GM21447 (cell line): ENCODE data around the gene PRPF8.
A peak's percentile ranks its signal among the peaks of the same experiment; 100 is the strongest.

Source experiments
- ATAC-seq: cut with Tn5 transposase; IDR thresholded peaks from one replicate; pipeline ENCODE4 v1.9.1; 2021; ENCODE audit not compliant: unreplicated experiment

PRPF8 gene

DNA sequence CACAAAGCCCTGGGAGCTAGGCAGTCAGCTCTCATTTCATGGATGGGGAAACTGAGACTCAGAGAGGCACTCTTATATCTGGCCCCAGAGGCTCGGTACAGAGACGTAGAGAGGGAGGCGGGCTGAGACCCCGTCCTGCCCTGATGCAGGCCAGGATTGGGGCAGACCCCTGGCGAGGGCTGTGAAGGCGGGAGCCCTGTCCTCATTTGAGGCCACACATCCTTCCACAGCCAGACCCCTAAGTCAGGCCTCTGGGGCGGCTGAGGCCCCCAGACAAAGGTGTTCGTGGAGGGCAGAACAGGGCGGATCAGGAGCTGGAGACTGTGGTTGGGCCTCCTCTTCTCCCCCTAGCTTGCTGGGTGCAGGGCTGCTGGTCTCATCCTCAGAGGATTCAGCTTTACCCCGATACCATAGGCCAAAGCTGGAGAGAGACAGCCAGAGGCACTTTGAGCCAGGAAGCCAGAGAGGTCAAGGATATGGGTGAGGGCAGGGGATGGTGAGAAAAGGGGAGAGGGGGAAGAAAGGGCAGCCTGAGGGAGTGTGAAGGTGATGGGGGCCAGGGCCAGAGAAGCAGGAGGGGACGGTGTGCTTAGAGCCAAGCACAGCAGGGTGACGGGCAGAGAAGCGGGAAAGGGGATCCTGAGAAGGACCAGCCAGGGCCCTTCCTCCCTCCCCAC lies 38.3 kb downstream of the PRPF8 start:
- no peak for ATAC-seq

DNA sequence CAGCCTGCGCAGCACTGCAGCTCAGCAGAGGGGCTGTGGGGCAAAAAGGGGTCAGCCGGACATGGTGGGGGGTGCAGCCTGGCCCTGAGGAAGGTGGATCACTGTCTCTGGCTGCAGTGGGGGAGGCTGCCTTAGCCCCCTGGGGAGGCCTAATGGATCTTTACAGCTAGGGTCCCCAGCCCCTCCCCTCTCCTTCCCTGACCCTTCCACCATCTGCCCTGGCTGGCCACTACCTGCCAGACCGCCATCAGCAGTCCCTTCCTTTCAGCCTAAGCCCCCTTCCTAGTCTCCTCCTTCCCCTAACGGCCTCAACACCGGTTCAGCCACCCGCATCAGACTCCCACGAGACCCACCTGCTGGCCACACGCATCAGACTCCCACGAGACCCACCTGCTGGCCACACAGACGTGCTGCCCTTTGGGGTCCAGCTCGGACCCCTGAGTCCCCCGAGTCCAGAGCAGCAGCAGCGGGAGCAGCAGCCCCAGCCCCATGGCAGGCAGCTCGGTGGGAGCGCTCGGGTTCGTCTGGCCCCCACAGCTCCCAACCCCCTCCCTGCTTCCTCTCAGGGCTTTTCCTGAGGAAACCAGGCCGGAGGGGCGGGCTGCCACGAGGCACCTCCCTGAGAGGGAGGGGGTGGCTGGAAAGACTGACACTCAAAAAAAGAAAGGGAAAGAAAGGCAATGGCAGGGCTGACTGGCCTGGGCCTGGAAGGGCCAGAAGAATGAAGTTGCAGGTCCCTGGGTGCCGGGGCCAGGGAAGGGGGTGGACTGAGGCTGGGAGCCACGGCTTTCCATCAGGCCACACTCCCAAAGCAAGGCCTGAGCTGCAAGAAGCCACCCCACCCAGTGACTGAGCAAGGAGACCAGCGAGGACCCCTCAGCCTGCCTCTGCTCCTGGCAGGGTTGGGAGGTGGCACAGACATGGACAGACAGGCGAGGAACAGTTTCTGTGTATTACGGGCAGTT lies 39.2 kb downstream of the PRPF8 start, which contains the start of gene SCARF1:
TSS of gene SCARF1 (minus strand) at position 526 of the 965 bp plus-strand sequence. CDS start at position 491, 35 bp downstream.
- ATAC-seq = no peak

DNA sequence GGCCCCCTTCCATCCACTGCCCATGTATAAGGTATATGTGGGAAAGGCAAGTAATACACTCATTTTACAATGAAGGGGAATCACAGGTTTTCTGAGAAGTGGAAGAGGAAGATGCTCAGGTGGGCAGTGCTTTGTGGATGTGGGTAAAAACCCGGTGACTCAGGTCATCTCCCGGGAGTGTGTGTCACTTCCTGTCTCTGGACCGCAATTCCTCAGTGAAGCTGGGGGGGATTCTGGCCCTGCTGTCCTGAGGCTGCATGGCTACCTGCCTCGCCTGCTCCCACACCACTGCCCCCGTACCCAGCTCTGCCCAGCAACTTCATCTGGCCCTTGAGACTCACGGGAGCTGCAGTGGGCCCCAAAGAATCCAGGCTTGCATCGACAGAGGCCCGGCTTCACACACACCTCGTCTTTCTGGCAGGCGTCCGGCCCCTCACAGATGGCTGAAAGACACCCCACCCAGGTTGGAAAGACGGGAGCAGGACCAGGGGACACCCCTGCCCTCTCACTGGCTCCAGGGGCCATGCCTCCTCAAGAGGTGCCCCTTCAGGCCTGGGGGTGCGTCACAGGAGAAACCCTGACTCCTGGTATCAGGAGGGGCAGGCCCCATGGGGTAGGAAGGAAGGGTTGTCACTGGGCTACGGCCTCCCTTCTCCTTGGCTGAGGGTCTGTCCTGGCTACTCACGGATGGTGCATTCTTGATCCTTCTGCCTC lies 40.0 kb downstream of the PRPF8 start:
- no peak for ATAC-seq

DNA sequence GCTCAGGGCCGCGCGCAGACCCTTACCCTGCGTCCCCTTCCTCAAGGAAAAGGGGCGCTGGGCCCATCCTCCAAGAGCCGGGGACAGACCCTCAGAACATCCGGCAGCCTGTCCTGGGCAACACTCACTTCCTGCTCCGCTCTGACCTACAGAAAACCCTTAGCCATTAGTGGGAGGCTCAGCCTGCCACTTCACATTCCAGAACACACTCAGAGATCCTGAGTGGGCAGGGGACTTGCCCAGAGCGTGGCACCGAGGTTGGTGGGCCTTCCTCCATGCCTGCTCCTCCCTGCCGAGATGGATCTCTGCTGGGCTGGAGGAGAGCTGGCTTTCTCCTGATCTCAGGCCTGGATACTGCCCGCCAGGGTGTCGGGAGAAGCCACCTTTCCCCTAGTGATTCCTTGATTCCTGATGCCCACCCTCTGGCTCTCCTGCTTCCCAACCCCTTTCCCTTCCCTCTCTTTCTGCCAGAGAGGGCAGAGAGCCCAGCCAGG lies 40.6 kb downstream of the PRPF8 start:
- ATAC-seq = no peak

GRCh38 chr17:1643293-1643998 lies 41.2 kb downstream of the PRPF8 start:
- ATAC-seq = no peak

GRCh38 chr17:1641065-1641403 lies 43.6 kb downstream of the PRPF8 start:
- ATAC-seq = no peak

GRCh38 chr17:1640329-1641064 lies 44.2 kb downstream of the PRPF8 start:
- ATAC-seq = no peak

DNA sequence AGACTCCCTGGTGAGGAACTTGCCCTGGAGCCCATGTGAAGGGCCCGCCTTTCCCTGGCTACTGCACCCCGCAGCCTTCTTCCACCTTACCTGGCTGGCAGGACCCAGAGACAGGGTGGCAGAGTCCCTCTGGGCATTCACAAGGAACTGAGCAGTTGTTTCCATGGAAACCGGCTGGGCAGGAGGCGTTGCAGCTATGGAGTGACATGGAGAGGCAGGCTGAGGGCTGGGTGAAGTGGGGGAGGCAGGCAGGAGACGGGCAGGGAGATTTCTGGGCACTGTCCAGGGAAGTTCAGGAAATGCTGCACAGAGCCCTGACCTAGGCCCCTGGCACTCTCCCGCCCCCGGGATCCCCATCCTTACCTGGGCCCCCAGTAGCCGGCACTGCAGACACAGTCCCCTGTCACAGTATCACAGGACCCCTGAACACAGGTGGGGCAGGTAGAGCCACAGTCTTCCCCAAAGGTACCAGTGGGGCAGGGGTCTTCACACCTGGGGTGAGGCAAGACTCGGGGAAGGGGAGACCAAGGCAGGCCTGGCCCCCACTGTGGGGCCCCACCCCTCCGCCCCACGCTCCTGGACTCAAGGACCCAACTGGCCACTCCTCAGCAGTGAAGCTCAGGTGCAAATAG lies 45.0 kb downstream of the PRPF8 start:
- ATAC-seq = no peak

DNA sequence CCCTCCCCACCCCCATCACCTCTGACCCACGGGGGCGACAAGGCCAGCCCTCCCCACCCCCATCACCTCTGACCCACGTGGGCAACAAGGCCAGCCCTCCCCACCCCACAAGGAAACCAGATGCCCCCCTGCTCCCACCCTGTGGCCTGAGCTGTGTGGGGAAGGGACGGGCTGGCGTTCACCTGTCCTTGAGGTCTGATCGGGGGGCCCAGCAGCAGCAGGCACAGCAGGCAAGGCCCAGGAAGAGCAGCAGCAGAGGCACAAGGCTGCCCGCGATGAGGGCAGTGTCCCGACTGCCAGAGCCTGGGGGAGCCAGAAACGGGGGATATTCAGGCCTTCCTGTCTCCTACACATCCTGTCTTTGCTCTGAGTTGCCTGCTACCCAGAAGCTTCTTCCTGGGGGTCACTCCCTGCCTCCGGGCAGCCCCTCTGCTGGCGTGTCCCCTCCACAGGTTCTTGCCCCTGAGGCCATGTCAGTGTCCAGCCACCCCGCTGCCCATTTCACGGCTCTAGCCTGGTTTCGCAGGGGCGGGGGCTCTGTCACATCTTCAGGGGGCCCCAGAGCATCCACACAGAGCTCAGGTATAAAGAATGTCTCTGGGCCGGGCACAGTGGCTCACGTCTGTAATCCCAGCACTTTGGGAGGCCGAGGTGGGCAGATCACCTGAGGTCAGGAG lies 45.9 kb downstream of the PRPF8 start:
- no peak for ATAC-seq

- ATAC-seq = no peak
Measured at GRCh38 chr17:1638171-1638590, 46.5 kb downstream of the PRPF8 start.

- ATAC-seq = no peak
Measured at GRCh38 chr17:1636732-1637285, 47.9 kb downstream of the PRPF8 start.

DNA sequence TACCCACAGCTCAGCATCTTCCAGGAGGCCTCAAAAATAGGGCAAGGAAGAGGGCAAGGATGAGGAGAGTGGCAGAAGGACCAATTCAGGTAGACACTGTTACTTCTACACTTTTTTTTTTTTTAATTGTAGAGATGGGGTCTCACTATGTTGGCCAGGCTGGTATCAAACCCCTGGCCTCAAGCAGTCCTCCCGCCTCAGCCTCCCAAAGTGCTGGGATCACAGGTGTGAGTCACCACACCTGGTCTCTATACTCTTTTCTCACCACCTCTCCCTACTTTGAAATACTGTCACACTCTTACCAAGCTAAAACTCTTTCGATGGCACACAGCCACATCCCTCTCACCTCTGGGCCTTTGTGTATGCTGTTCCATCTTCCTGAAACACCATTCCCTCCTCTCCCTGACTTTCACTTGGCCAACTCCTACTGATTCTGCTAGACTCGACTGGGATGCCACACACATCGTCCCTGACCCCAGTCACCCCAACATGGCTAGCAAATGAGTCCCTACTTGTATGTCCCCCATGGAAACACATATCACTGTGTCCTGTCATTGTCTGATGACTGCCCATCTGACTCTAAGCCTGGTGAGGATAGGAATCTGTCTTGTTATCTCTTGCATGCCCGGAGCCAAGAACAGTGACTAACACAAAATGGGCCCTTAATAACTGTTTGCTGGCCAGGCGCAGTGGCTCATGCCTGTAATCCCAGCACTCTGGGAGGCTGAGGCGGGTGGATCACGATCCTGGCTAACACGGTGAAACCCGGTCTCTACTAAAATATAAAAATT lies 48.8 kb downstream of the PRPF8 start:
- no peak for ATAC-seq

- ATAC-seq = no peak
Measured at GRCh38 chr17:1634841-1635650, 49.6 kb downstream of the PRPF8 start.

- ATAC-seq = no peak
Measured at GRCh38 chr17:1630662-1631061, 54.0 kb downstream of the PRPF8 start.

DNA sequence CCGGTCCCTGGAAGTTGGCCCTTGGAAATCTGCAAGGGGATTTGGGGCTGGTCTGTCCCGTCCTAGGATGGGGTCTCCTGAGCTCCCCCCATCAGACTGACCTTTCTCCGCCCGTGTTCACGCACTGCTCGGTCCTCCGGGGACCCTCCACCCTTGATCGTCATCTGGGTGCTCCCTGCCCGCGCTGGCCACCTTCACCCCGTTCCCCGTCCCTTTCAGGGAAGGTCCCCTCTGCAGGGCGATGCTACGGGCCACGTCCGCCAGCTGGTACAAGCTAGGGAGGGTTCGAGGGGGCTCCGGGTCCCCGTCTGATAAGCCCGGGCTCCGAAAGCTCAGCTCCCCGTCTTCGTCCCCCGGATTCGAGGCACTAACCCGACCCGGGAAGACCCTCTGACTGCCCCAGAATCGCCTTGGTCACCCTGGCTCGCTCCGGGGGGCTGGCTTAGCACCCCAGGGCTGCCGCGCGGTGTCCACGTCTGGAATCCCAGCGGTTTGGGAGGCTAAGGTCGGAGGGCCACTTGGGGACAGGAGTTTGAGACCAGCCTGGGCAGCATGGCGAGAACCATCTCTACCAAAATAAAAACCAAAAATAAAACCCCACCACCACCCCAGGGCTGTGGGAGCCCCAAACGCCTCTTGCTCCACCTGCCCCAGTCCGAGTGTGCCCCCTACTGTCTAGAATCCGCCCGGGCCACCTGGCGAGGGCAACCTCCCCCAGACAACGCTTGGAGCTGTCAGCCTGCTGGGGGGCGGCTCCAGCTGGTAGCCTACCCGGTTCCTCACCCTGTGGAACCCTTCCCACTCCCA lies 55.0 kb downstream of the PRPF8 start:
- no peak for ATAC-seq

DNA sequence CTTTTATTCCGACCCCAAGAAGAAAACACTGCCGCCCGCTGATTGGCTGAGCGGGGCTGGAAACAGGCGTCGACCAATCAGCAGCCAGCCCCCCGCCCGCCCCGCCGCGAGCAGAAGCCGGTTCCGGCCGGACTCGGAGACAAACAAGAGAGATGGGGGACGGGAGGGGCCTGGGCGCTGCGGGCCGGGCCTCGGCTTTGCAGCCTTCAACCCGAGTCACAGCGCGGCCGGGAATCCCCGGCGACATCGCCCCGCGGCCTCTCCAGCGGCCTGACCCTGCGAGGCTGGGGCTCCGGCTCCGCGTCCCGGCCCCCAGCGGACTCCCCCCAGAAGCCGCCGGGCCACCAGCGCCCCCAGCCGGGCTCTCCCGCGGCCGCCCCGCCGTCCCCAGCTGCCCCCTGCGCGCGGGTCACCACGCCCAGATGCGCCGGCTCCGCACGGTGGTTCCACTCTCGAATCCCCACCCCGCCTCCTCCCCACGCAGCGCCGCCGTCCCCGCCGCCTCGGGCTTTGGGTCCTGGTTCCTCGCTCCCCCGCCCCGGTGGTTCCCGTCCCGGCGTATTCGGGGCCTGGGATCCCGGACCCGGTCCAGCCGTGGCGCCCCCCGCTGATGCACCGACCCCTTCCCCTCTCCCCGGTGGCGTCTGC lies 55.7 kb downstream of the PRPF8 start:
- ATAC-seq = peak; percentile 40
